Karpas-422 (cell line): Measurements from ENCODE around the gene ARID2. TPM values are rescaled to one million over a fixed set of nuclear protein-coding genes. Genes with fewer than 3 reads are reported as not detected.

Source experiments
- DNase-seq: peaks from one replicate; pipeline ENCODE4 v3.0.0-alpha.2; 2015
- H2AFZ ChIP-seq: fragments of 200-600 bp; sonication (generic); 2 replicates; pipeline ENCODE4 v1.6.1; 2014; ENCODE audit warnings: antibody characterized with exemption, low read length, mixed read lengths
- H3K27ac ChIP-seq: fragments of 200-600 bp; sonication (generic); 2 replicates; pipeline ENCODE4 v1.5.1; 2014; ENCODE audit warnings: mild to moderate bottlenecking, low read length, moderate library complexity
- H3K27me3 ChIP-seq: fragments of 200-600 bp; sonication (generic); 2 replicates; pipeline ENCODE4 v1.6.1; 2014; ENCODE audit warnings: low read length, mixed read lengths
- H3K36me3 ChIP-seq: fragments of 200-600 bp; sonication (generic); 2 replicates; pipeline ENCODE4 v1.6.1; 2014; ENCODE audit warnings: low read length, mixed read lengths; ENCODE audit not compliant: insufficient read depth
- H3K4me1 ChIP-seq: fragments of 200-600 bp; sonication (generic); 2 replicates; pipeline ENCODE4 v1.6.1; 2014; ENCODE audit warnings: mild to moderate bottlenecking, low read length, mixed read lengths
- H3K4me2 ChIP-seq: fragments of 200-600 bp; sonication (generic); 2 replicates; pipeline ENCODE4 v1.6.1; 2014; ENCODE audit warnings: low read length, low read depth, mild to moderate bottlenecking; ENCODE audit not compliant: poor library complexity, severe bottlenecking
- H3K4me3 ChIP-seq: fragments of 200-600 bp; sonication (generic); 2 replicates; pipeline ENCODE4 v1.5.1; 2014; ENCODE audit warnings: mild to moderate bottlenecking, antibody characterized with exemption, low read length, mixed read lengths
- H3K79me2 ChIP-seq: fragments of 200-600 bp; sonication (generic); 2 replicates; pipeline ENCODE4 v1.6.1; 2014; ENCODE audit warnings: mild to moderate bottlenecking, low read length, mixed read lengths
- H3K9ac ChIP-seq: fragments of 200-600 bp; sonication (generic); 2 replicates; pipeline ENCODE4 v1.6.0; 2014; ENCODE audit warnings: low read length
- H3K9me2 ChIP-seq: fragments of 200-600 bp; sonication (generic), shearing (Covaris generic); replicated peaks from 2 replicates; pipeline ENCODE4 v1.6.0; 2014; ENCODE audit warnings: mild to moderate bottlenecking, low read length, moderate library complexity; ENCODE audit not compliant: insufficient read depth
- H3K9me3 ChIP-seq: fragments of 300-700, 200-600 bp; sonication (generic); 2 replicates; pipeline ENCODE4 v1.6.1; 2014; ENCODE audit warnings: low read length, mixed read lengths
- H4K20me1 ChIP-seq: fragments of 200-600 bp; sonication (generic); 2 replicates; pipeline ENCODE4 v1.6.1; 2014; ENCODE audit warnings: mild to moderate bottlenecking, antibody characterized with exemption, low read length, low read depth; ENCODE audit not compliant: insufficient read depth
- total RNA-seq: library from RNA; depleted of rRNA; stranded (reverse); fragments of >200 nt; shearing (Covaris generic); gene quantifications from 2 replicates; pipeline ENCODE4 v1.2.3, GENCODE V29; 2014; ENCODE audit warnings: low replicate concordance

Gene ARID2
- total RNA-seq, 1 experiment from 2014 or later, result 61.9 TPM

DNA sequence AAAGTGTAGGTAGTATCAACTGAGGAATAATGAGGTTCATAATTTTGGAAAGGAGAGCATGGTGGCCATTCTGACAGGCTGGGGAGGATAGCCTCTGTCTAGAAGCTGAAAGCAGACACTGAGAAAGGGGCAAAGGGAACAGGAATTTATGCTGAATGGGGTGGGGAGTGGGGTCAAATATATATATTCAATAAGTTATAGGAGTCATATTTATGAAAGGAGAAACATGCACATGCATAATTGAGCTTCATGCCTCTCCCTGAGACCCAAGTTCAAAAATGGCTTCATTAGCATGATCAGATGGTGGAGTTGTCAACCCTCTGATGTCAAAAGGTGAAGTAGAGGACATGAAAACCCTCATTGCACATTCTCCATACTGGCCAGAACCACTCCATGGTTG, 33.9 kb upstream of the ARID2 start:
- H3K9me2 ChIP-seq, result no peaks in the 10 kb centered on the region
- no peaks in the 10 kb centered on the region for H3K79me2 ChIP-seq
- no peak for DNase-seq
- H3K9me3 ChIP-seq, result no peaks in the 10 kb centered on the region
- no peak overlapping the region for H3K27ac ChIP-seq
- H2AFZ ChIP-seq, result no peak overlapping the region
- H3K9ac ChIP-seq, result no peak overlapping the region
- H3K36me3 ChIP-seq, result no peaks in the 10 kb centered on the region
- H3K27me3 ChIP-seq, result no peaks in the 10 kb centered on the region
- H3K4me2 ChIP-seq, result no peak overlapping the region
- no peaks in the 10 kb centered on the region for H4K20me1 ChIP-seq
- H3K4me1 ChIP-seq, result no peaks in the 10 kb centered on the region
- H3K4me3 ChIP-seq, result no peak overlapping the region

DNA sequence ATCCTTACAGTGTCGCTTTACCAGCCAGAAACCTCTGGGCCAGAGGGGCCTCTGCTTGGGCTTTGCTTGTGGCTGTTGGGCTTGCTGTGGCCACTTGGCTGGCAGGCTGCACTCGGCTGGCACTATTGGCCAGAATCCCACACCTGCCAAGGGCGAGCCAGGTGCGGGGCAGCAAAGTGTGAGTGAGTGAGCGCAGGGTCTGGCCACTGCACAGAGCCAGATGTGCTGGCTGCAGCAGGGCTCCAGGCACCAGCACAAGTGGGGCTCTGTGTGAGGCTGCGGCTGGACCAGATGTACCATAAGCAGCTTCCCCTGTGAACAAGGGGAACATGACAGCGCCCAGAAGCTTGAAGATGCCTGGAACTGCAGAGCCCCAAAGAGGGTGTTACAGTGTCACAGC, 33.5 kb upstream of the ARID2 start:
- Histone ChIP-seq H3K9ac (no peak overlapping the region), H3K36me3 (no peaks in the 10 kb centered on the region), H3K9me3 (no peaks in the 10 kb centered on the region), H4K20me1 (no peaks in the 10 kb centered on the region), H3K4me1 (no peaks in the 10 kb centered on the region), H3K27ac (no peak overlapping the region), H3K4me2 (no peak overlapping the region), H3K4me3 (no peak overlapping the region), H3K79me2 (no peaks in the 10 kb centered on the region), H3K9me2 (no peaks in the 10 kb centered on the region), H3K27me3 (no peaks in the 10 kb centered on the region), H2AFZ (no peak overlapping the region)
- DNase-seq, result no peak

DNA sequence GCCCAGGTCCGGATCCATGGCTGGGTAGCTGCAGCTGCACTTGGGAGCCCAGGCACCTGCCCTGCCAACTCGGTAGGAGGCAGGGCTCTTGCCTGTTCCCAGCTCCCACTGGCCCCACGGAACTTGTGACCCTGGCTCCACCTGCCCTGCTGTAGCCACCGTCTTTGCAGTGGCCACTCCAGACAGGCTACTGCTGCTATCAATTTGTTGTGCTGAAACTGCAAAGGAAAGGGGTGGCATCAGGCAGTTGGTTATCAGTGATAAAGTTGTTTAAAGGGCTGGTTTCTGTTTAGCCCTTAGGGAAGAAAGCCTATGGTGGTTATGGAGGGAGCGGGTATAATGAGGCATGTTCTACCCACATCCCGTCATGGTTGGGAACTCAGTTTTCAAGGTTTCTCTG, 32.1 kb upstream of the ARID2 start:
- H4K20me1 ChIP-seq, result no peaks in the 10 kb centered on the region

DNA sequence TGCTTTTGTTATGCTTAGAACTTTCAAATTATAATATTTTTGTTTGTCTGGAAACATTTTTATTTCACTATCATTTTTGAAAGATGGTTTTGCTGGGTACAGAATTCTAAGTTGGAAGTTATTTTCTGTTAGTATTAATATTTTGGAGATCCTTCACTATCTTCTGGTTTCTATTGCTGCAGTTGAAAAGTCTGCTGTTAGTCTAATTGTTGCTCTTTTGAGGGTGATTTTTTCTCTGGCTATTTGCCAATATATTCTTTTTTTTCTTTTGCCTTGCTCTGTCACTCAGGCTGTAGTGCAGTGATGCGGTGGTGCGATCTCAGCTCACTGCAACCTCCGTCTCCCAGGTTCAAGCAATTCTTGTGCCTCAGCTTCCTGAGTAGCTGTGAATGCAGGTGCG, 28.2 kb upstream of the ARID2 start:
- no peaks in the 10 kb centered on the region for H4K20me1 ChIP-seq
- 0 out of 2 replicates have a peak, but pooled peaks cover 2% of the 10 kb centered on the region for H3K27me3 ChIP-seq
- H2AFZ ChIP-seq, result no peak overlapping the region
- no peaks in the 10 kb centered on the region for H3K9me2 ChIP-seq
- DNase-seq, result no peak
- no peaks in the 10 kb centered on the region for H3K9me3 ChIP-seq
- no peaks in the 10 kb centered on the region for H3K4me1 ChIP-seq
- H3K4me3 ChIP-seq, result no peak overlapping the region
- no peaks in the 10 kb centered on the region for H3K79me2 ChIP-seq
- no peak overlapping the region for H3K9ac ChIP-seq
- H3K27ac ChIP-seq, result no peak overlapping the region
- no peaks in the 10 kb centered on the region for H3K36me3 ChIP-seq
- H3K4me2 ChIP-seq, result no peak overlapping the region

More for the DNA sequence above, 32.1 kb upstream of the ARID2 start:
- Histone ChIP-seq H3K27me3 (0 out of 2 replicates have a peak, but pooled peaks cover under 1% of the 10 kb centered on the region), H3K9me2 (no peaks in the 10 kb centered on the region), H3K79me2 (no peaks in the 10 kb centered on the region), H3K4me3 (no peak overlapping the region), H3K36me3 (no peaks in the 10 kb centered on the region), H3K4me1 (no peaks in the 10 kb centered on the region), H2AFZ (no peak overlapping the region), H3K9me3 (no peaks in the 10 kb centered on the region), H3K4me2 (no peak overlapping the region), H3K27ac (no peak overlapping the region), H3K9ac (no peak overlapping the region)
- no peak for DNase-seq

DNA sequence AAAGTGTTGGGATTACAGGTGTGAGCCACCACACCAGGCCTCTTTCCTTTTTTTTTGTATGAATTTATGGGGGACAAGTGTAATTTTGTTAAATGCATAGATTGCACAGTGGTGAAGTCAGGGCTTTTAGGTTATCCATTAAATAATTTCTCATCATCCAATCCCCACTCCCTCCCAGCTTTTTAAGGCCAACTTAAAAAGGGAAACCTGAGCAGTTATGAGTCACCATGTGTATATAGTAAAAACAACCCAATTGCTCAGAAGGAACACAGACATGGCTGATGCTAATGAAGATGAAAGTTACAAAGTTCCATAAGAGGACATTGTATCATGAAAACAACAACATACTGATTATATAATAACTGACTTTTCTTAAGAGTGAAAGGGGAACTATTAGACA, 25.6 kb upstream of the ARID2 start:
- no peak overlapping the region for H2AFZ ChIP-seq
- no peaks in the 10 kb centered on the region for H3K36me3 ChIP-seq
- no peaks in the 10 kb centered on the region for H4K20me1 ChIP-seq
- no peaks in the 10 kb centered on the region for H3K9me3 ChIP-seq
- H3K9me2 ChIP-seq, result no peaks in the 10 kb centered on the region
- no peak overlapping the region for H3K9ac ChIP-seq
- no peak overlapping the region for H3K4me3 ChIP-seq
- H3K4me1 ChIP-seq, result no peaks in the 10 kb centered on the region
- no peaks in the 10 kb centered on the region for H3K79me2 ChIP-seq
- no peak overlapping the region for H3K4me2 ChIP-seq
- 0 out of 2 replicates have a peak, but pooled peaks cover 2% of the 10 kb centered on the region for H3K27me3 ChIP-seq
- no peak overlapping the region for H3K27ac ChIP-seq
- DNase-seq, result no peak

DNA sequence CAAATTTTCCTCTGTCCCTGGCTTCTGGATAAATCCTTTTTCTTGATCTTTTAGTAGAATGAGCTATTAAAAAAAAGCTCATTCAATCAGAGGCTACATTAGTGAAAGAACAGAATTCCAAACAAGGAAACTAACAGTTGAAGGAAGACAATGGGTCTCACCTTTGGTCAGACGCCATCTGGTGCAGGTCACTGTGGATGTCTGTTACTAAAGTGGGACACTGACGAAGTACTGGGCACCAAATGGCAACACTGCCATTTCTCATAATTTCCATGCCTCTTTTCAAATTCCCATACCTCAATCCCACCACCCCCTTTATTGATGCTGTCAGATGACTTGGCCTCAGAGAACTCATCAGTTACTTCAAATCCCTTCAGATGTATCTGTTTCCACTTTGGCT, 24.5 kb upstream of the ARID2 start:
- H3K9me2 ChIP-seq, result no peaks in the 10 kb centered on the region
- no peak overlapping the region for H2AFZ ChIP-seq
- no peak for DNase-seq
- H3K4me2 ChIP-seq, result no peak overlapping the region
- H3K27ac ChIP-seq, result no peak overlapping the region
- H3K4me3 ChIP-seq, result no peak overlapping the region
- H3K27me3 ChIP-seq, result 0 out of 2 replicates have a peak, but pooled peaks cover 2% of the 10 kb centered on the region
- H3K9me3 ChIP-seq, result no peaks in the 10 kb centered on the region
- H3K9ac ChIP-seq, result no peak overlapping the region
- H3K79me2 ChIP-seq, result no peaks in the 10 kb centered on the region
- H3K36me3 ChIP-seq, result no peaks in the 10 kb centered on the region
- H4K20me1 ChIP-seq, result no peaks in the 10 kb centered on the region
- H3K4me1 ChIP-seq, result no peaks in the 10 kb centered on the region

DNA sequence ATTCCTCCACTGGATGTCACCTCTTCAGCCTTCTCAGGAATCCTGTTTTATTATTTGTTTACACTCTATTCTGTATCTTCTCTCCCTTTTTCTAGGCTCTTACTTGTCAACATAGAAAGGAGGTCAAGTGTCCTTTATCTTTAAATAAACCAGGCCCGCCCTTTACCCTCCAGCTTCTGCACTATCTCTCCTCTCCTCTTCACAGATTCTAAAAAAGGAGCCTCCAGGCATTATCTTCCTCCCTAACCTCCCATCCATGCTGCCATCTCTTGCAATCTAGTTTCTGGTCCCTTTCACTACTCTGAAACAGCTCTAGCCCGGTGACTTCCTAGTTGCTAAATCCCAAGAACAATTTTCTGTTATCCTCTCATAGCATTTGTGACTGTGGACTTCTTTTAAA, 24.1 kb upstream of the ARID2 start:
- no peaks in the 10 kb centered on the region for H3K9me3 ChIP-seq
- no peak overlapping the region for H2AFZ ChIP-seq
- H3K27me3 ChIP-seq, result 0 out of 2 replicates have a peak, but pooled peaks cover 2% of the 10 kb centered on the region
- H3K9me2 ChIP-seq, result no peaks in the 10 kb centered on the region
- no peaks in the 10 kb centered on the region for H3K36me3 ChIP-seq
- DNase-seq, result no peak
- no peaks in the 10 kb centered on the region for H4K20me1 ChIP-seq
- no peaks in the 10 kb centered on the region for H3K79me2 ChIP-seq
- H3K9ac ChIP-seq, result no peak overlapping the region
- H3K27ac ChIP-seq, result no peak overlapping the region
- no peak overlapping the region for H3K4me3 ChIP-seq
- no peaks in the 10 kb centered on the region for H3K4me1 ChIP-seq
- H3K4me2 ChIP-seq, result no peak overlapping the region

DNA sequence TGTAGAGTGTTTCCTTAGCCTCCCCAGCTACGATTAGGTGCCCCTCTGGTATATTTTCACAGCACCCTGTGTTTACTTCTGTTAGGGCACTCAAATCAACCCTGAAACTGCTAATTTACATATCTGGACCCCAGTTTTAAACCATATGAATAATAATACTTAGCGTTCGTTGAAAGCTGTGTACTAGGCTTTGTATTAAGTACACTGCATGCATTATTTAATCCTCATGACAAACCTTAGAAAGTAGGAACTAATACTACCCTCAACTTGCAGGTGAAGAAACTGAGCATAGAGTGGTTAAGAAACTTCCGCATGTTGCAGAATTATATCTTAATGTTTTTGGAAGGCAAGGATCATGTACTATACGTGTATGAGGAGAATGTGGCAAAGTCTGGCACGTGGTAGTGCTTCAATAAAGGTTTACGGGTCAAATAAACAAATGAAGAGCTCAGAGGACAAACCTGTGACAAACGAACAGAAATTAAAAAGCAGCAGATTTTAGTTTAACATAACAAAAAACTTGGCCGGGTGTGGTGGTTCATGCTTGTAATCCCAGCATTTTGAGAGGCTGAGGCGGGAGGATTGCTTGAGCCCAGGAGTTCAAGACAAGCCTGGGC, 22.2 kb upstream of the ARID2 start:
- no peaks in the 10 kb centered on the region for H3K9me3 ChIP-seq
- no peak overlapping the region for H3K9ac ChIP-seq
- H3K9me2 ChIP-seq, result no peaks in the 10 kb centered on the region
- H4K20me1 ChIP-seq, result no peaks in the 10 kb centered on the region
- H2AFZ ChIP-seq, result no peak overlapping the region
- H3K36me3 ChIP-seq, result no peaks in the 10 kb centered on the region
- no peaks in the 10 kb centered on the region for H3K4me1 ChIP-seq
- no peak for DNase-seq
- H3K4me3 ChIP-seq, result no peak overlapping the region
- H3K27ac ChIP-seq, result no peak overlapping the region
- H3K27me3 ChIP-seq, result 0 out of 2 replicates have a peak, but pooled peaks cover 2% of the 10 kb centered on the region
- H3K79me2 ChIP-seq, result no peaks in the 10 kb centered on the region
- no peak overlapping the region for H3K4me2 ChIP-seq
